T-helper 17 cell (primary cell): ENCODE data around the gene AK5. TPM values are rescaled to one million over a fixed set of nuclear protein-coding genes. Genes with fewer than 3 reads are reported as not detected.

Experiments used
- ATAC-seq: fragments of 150-1000 bp; cut with Tn5 transposase; 2 replicates; pipeline ENCODE4 v1.10.0; 2021; ENCODE audit warnings: mild to moderate bottlenecking, moderate library complexity
- DNase-seq, 3 donors: peaks; one replicate each; pipeline versions ENCODE4 v3.0.0 to v3.0.0-alpha.2; 2020 to 2021
- H3K9me3 ChIP-seq: one replicate; pipeline ENCODE4 v1.7.0; 2013; ENCODE audit warnings: low read length, mild to moderate bottlenecking; ENCODE audit not compliant: control insufficient read depth, poor library complexity, severe bottlenecking
- H3K27ac Mint-ChIP-seq: one replicate; pipeline ENCODE4 v1.8.0; 2022; ENCODE audit warnings: mild to moderate bottlenecking, moderate library complexity, mixed read lengths
- H3K27me3 Mint-ChIP-seq: one replicate; pipeline ENCODE4 v1.8.0; 2022; ENCODE audit warnings: mixed read lengths
- H3K36me3 Mint-ChIP-seq: one replicate; pipeline ENCODE4 v1.8.0; 2022; ENCODE audit warnings: low read depth, mixed read lengths
- H3K4me1 Mint-ChIP-seq: one replicate; pipeline ENCODE4 v1.8.0; 2022; ENCODE audit warnings: mild to moderate bottlenecking, mixed read lengths
- H3K4me3 Mint-ChIP-seq: one replicate; pipeline ENCODE4 v1.8.0; 2022; ENCODE audit warnings: mild to moderate bottlenecking, moderate library complexity, mixed read lengths
- total RNA-seq, 4 donors: library from RNA in 2 of 4; stranded (reverse) in 2 of 4; gene quantifications; one replicate each; pipeline ENCODE4 v1.2.3 and lab custom pipeline; 2022 to 2026

The AK5 gene
- total RNA-seq, 2 donors from 2014 or later: 2.7 to 5.5 TPM

- DNase-seq (no peak), ATAC-seq (no peak)
- Mint-ChIP-seq H3K4me1 (peaks cover 8% of the 10 kb centered on the region), H3K36me3 (peaks cover 4% of the 10 kb centered on the region), H3K27ac (no peak overlapping the region), H3K4me3 (no peak overlapping the region), H3K27me3 (no peaks in the 10 kb centered on the region)
- no peaks in the 10 kb centered on the region for H3K9me3 ChIP-seq
Measured at GRCh38 chr1:77465139-77465538, 183.3 kb downstream of the AK5 start.

DNA sequence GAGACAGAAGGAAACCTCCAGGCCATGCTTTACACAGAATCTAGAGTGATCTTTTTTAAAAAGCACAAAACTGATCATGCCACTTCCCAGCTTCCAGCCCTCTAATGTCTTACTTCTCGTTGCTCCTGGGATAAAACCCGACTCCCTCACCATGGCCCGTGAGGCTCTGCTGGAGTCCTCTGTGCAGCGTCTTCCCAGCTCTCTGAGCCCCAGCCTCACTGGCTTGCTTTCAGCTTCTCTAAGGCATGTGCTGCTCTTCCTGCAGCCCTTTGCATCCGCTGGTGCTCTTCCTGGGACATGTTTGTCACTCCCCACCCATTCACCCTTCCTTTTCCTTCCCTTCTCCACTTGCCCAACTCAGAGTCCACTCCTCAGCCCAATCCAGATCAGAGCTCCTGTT, 184.1 kb downstream of the AK5 start:
- Mint-ChIP-seq H3K36me3 (peaks cover 4% of the 10 kb centered on the region), H3K27me3 (no peaks in the 10 kb centered on the region), H3K4me3 (no peak overlapping the region), H3K4me1 (peaks cover 8% of the 10 kb centered on the region), H3K27ac (no peak overlapping the region)
- no peak for DNase-seq
- no peaks in the 10 kb centered on the region for H3K9me3 ChIP-seq
- no peak for ATAC-seq

DNA sequence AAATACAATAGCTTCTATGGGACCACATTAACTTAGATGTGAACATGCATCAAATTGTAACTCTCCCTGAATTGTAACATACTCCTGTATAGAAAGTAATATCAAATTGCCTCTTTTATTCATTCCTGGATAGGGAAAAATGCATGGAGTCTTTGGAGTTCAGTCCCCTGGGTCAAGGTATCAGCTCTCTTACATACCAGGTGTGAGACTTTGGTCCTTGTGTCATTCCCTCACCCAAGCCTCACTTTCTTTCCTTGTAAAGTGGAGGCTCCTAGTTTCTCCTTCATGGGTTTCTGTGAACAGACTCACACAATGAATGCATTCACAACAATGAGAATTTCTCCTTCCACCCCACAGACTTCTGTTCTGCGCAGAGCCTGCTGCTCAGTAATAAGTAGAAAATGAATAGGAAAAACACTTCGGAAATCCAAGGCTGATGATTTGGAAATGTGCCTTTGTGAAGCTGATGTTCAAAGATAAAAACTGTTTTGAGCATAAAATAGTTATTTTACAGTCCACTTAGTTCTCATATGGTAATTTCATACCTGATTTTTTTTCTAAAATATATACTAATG, 185.3 kb downstream of the AK5 start:
- Mint-ChIP-seq H3K27ac (no peak overlapping the region), H3K4me1 (peaks cover 8% of the 10 kb centered on the region), H3K27me3 (no peaks in the 10 kb centered on the region), H3K36me3 (peaks cover 4% of the 10 kb centered on the region), H3K4me3 (no peak overlapping the region)
- H3K9me3 ChIP-seq: no peaks in the 10 kb centered on the region
- DNase-seq (no peak), ATAC-seq (no peak)

DNA sequence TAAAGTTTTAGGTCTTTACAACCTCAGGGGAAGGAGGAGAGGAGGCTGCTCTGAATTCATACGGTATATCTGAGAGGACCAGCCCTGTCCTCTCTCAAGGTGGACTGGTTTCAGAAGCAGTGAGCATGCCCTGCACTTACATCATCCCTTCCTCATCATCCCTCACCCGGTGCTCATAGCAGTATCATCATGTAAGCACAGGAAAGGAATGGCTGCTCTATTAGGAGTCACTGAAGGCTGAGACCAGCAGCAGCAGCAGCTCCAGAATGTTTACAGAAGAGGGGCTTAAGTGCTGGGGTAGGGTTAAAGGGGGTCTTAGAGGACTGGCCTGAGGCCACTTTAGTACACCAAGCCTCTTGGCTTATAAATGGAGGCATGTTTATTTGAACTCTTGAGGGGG, 185.9 kb downstream of the AK5 start:
- DNase-seq: no peak
- H3K27ac Mint-ChIP-seq: no peak overlapping the region
- no peaks in the 10 kb centered on the region for H3K9me3 ChIP-seq
- H3K4me3 Mint-ChIP-seq: no peak overlapping the region
- ATAC-seq: no peak
- H3K27me3 Mint-ChIP-seq: no peaks in the 10 kb centered on the region
- H3K36me3 Mint-ChIP-seq: peaks cover 4% of the 10 kb centered on the region
- H3K4me1 Mint-ChIP-seq: peaks cover 8% of the 10 kb centered on the region

GRCh38 chr1:77468257-77468948, 186.6 kb downstream of the AK5 start:
- H3K27ac Mint-ChIP-seq: peak overlapping the region; percentile 34
- no peak for ATAC-seq
- no peaks in the 10 kb centered on the region for H3K27me3 Mint-ChIP-seq
- no peak for DNase-seq
- H3K36me3 Mint-ChIP-seq: peaks cover 4% of the 10 kb centered on the region
- H3K4me1 Mint-ChIP-seq: peaks cover 7% of the 10 kb centered on the region
- H3K4me3 Mint-ChIP-seq: no peak overlapping the region
- no peaks in the 10 kb centered on the region for H3K9me3 ChIP-seq

- DNase-seq: no peak
- peak overlapping the region; percentile 34 for H3K27ac Mint-ChIP-seq
Measured at GRCh38 chr1:77468949-77469710, 187.3 kb downstream of the AK5 start.

DNA sequence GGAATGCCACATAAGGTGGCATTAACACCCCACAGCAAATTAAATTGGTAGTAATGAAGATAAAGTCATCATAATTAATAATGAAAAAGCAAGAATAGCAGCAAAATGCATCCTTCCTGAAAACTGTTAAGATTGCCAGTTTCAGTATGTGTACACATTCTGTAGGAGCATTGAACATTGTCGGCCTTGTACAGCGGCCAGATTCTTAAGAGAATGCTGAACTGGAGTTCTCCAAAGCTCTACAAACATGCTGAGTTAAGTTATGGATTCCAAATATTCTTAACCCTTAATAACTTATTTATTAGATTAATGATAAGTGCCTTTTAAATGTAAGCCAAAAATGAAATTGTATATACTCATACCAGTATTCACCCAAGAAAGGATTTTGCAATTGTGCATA, 189.9 kb downstream of the AK5 start:
- no peaks in the 10 kb centered on the region for H3K9me3 ChIP-seq
- ATAC-seq: no peak
- Mint-ChIP-seq H3K4me1 (peaks cover 3% of the 10 kb centered on the region), H3K27ac (no peak overlapping the region), H3K4me3 (no peak overlapping the region), H3K36me3 (peaks cover 4% of the 10 kb centered on the region), H3K27me3 (no peaks in the 10 kb centered on the region)
- DNase-seq: no peak

More at GRCh38 chr1:77468949-77469710, 187.3 kb downstream of the AK5 start:
- no peak overlapping the region for H3K4me3 Mint-ChIP-seq
- peaks cover 4% of the 10 kb centered on the region for H3K36me3 Mint-ChIP-seq
- no peak for ATAC-seq
- H3K4me1 Mint-ChIP-seq: peaks cover 4% of the 10 kb centered on the region
- no peaks in the 10 kb centered on the region for H3K9me3 ChIP-seq
- H3K27me3 Mint-ChIP-seq: no peaks in the 10 kb centered on the region

- Mint-ChIP-seq H3K27ac (no peak overlapping the region), H3K27me3 (no peaks in the 10 kb centered on the region), H3K36me3 (peaks cover 6% of the 10 kb centered on the region), H3K4me3 (no peak overlapping the region), H3K4me1 (peaks cover 4% of the 10 kb centered on the region)
- H3K9me3 ChIP-seq: no peaks in the 10 kb centered on the region
- ATAC-seq (no peak), DNase-seq (no peak)
Measured at GRCh38 chr1:77473690-77474089, 191.9 kb downstream of the AK5 start.

GRCh38 chr1:77475641-77476040, 193.8 kb downstream of the AK5 start:
- H3K27me3 Mint-ChIP-seq: no peaks in the 10 kb centered on the region
- DNase-seq (no peak), ATAC-seq (no peak)
- no peak overlapping the region for H3K4me3 Mint-ChIP-seq
- peaks cover 4% of the 10 kb centered on the region for H3K4me1 Mint-ChIP-seq
- peaks cover 6% of the 10 kb centered on the region for H3K36me3 Mint-ChIP-seq
- no peaks in the 10 kb centered on the region for H3K9me3 ChIP-seq
- H3K27ac Mint-ChIP-seq: no peak overlapping the region

DNA sequence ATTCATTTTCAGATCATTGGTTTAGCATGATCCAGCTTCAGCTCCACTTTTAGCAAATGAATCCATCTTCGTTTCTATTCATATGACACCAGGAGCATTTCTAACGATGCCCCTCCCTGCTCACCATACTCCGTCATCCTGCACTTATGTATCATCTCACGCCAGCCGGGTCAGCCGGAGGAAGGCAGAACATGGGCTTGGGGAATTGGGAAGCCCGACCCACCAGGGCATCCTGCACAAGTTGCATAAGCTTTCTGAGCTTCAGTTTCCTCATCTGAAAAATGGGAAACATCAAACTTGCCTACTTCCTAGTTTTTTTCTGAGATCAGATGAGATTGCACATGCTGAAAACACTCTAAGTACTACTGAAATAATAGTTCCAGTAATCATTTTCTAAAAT, 194.7 kb downstream of the AK5 start:
- peak overlapping the region; percentile 48 for H3K27ac Mint-ChIP-seq
- H3K27me3 Mint-ChIP-seq: no peaks in the 10 kb centered on the region
- H3K36me3 Mint-ChIP-seq: peaks cover 6% of the 10 kb centered on the region
- peaks cover 4% of the 10 kb centered on the region for H3K4me1 Mint-ChIP-seq
- DNase-seq (no peak), ATAC-seq (no peak)
- H3K4me3 Mint-ChIP-seq: peak overlapping the region; percentile 39
- no peaks in the 10 kb centered on the region for H3K9me3 ChIP-seq

GRCh38 chr1:77484334-77484733, 202.5 kb downstream of the AK5 start:
- no peaks in the 10 kb centered on the region for H3K36me3 Mint-ChIP-seq
- ATAC-seq: no peak
- H3K27ac Mint-ChIP-seq: no peak overlapping the region

GRCh38 chr1:77484926-77485325, 203.1 kb downstream of the AK5 start:
- no peaks in the 10 kb centered on the region for H3K27me3 Mint-ChIP-seq
- no peak for DNase-seq
- H3K36me3 Mint-ChIP-seq: no peaks in the 10 kb centered on the region

More at GRCh38 chr1:77484334-77484733, 202.5 kb downstream of the AK5 start:
- no peak for DNase-seq
- Mint-ChIP-seq H3K27me3 (no peaks in the 10 kb centered on the region), H3K4me3 (no peak overlapping the region), H3K4me1 (peaks cover 2% of the 10 kb centered on the region)
- H3K9me3 ChIP-seq: no peaks in the 10 kb centered on the region

GRCh38 chr1:77487631-77488030, 205.8 kb downstream of the AK5 start:
- H3K27me3 Mint-ChIP-seq: no peaks in the 10 kb centered on the region

More at GRCh38 chr1:77484926-77485325, 203.1 kb downstream of the AK5 start:
- ATAC-seq: no peak
- peaks cover 2% of the 10 kb centered on the region for H3K4me1 Mint-ChIP-seq
- no peak overlapping the region for H3K4me3 Mint-ChIP-seq
- H3K27ac Mint-ChIP-seq: no peak overlapping the region
- no peaks in the 10 kb centered on the region for H3K9me3 ChIP-seq

More at GRCh38 chr1:77487631-77488030, 205.8 kb downstream of the AK5 start:
- ATAC-seq (no peak), DNase-seq (no peak)
- Mint-ChIP-seq H3K27ac (no peak overlapping the region), H3K36me3 (no peaks in the 10 kb centered on the region), H3K4me3 (no peak overlapping the region), H3K4me1 (peaks cover 2% of the 10 kb centered on the region)
- no peaks in the 10 kb centered on the region for H3K9me3 ChIP-seq
